ENCODE results near the gene RBCK1.

Gene RBCK1

DNA sequence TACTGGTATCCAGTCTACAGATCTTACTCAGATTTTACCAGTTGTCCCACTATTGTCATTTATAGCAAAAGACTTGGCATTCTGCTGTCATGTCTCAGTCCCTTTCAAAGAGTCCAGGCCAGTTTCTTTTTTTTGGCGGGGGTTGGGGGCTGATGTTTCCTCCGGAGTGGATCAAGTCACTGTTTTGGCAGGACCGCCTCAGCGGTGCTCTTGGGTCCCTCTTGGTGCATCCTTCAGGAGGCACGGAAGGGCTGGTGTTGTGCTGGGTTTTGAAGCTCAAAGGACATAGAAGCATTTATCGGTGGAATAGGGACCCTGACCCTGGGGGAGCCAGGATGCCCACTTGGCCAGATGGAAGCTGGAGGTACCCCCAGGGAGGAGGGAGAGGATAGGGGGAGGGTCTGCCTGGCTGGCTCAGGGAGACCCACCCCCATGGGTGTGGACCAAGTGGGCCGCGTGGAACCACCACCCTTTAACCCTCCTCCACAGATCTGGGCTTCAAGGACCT is 10.8 kb downstream of the RBCK1 start:
- DNase-seq (ENCODE audit: low spot score): no peak

DNA sequence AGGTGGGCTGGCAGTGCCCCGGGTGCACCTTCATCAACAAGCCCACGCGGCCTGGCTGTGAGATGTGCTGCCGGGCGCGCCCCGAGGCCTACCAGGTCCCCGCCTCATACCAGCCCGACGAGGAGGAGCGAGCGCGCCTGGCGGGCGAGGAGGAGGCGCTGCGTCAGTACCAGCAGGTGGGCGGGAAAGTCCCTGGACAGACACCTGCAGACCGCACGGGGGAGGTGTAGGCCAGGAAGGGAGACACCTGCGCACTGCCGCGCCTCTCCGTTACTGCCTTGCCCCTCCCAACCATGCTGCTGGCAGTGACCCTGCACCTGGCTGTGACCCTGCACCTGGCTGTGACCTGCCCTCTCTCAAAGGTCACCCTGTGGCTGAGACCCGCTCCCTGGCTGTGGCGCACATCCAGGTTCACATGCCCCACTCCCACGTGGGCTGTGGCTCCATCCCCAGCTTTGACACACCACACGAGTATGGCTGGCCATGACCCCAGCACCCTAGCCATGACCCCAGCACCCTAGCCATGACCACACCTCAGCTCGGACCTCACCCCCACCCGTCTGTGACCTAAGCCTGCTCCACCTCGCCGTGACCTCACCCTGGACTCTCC is 11.6 kb downstream of the RBCK1 start:
- no peak for DNase-seq (ENCODE audit: low spot score)

DNA sequence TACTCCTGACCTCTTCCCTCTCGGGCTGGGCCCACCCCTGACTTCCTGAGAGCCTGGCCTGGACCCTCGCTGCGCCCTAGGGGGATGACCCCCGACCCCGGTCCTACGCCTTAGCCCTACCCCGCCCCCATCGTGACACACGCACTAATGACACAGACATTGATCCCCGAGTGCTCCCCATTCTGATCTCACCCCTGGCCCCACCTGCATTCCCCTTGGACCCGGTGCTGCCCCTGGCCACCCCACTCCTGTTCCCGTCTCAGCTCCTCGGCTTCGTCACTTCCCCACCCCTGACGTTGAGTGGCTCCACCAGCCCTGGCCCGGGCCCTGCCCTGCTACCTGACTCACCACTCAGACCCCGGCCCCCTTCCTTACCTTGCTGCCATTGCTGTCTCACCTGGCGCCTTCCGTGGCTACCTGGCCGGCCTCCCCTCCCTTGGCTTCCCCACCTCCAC is 12.1 kb downstream of the RBCK1 start:
- DNase-seq (ENCODE audit: low spot score): no peak

DNA sequence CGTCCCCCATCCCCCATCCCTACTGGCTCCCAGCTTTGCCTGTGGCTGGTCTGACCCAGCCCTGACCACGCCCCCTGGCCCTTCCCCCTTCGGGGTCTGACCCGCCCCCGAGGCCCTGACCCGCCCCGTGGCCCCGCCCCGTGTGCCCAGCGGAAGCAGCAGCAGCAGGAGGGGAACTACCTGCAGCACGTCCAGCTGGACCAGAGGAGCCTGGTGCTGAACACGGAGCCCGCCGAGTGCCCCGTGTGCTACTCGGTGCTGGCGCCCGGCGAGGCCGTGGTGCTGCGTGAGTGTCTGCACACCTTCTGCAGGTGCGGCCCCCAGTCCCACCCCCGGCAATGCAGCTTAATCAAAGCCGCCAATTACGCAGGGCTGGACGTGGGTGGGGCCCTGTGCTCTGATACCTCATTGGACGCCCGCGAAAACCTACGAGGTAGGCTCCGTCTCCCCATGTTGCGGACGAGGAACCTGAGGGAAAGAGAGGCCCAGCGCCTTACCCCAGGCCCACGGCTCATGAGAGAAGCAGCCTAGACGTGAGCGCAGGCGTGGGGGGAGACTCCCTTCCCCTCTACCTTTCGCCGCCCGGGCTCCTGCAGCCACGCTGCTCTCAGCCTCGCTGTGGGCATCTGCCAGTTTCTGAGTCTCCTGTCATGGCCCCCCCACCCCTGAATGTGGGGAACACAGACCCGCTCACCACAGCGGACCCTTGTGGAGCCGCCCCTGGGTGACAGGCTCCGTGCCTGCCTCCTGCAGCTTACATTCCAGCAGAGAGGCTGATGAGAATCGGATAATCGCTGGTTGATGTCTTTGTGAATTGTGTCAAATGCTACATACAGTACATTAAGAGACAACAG is 12.8 kb downstream of the RBCK1 start:
- peak; percentile 61 for DNase-seq (ENCODE audit: low spot score)

DNA sequence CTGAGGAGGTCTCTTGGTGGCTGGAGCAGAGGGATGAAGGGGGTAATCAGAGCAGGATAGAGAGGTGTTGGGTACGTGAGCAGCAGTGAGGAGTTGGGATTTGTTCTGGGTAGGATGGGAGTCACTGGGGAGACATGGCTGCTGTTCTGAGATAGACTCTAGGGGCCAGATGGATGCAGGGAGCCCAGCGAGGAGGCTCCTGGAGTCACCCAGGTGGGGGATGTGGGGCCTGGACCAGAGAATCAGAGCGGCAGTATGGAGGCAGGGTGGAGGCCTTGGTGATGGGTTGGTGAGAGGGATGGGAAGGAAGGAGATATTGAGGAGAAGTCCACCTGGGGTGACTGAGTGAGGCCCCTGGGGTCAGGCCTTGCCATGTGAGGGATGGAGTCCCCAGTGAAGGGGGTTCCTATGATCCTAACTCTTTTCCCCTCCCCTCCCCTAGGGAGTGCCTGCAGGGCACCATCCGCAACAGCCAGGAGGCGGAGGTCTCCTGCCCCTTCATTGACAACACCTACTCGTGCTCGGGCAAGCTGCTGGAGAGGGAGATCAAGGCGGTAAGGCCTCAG is 13.7 kb downstream of the RBCK1 start:
- DNase-seq (ENCODE audit: low spot score): no peak

DNA sequence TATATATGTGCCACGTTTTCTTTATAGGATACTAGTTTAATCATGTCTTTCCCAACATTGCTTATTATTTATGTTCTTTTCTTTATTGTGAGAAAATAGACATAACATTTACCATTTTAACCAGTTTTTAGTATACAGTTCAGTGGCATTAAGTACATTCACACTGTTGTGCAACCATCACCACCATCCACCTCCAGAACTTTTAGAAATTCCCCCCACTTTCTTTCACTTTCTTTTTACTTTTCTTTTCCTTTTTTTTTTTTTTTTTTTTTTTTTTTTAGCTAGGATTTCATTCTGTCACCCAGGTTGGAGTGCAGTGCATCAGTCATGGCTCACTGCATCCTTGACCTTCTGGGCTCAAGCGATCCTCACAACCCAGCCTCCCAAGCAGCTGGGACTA is 18.5 kb downstream of the RBCK1 start:
- DNase-seq (ENCODE audit: low spot score): no peak

DNA sequence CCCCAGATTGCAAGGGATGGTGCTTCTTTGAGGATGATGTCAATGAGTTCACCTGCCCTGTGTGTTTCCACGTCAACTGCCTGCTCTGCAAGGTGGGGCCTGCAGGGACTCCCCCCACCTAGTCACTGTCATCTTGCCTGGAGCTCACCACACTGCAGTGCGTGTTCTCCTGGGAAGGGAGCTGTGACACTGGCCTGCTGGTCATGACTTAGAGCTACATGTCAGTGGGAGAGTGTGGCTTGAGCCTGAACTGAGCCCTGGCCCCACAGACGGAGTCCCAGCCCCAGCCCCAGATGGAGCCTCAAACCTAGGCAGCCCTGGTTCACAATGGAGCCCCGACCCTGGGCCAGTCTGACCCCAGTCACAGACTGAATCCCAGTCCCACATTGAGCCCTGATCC is 19.3 kb downstream of the RBCK1 start:
- DNase-seq (ENCODE audit: low spot score): no peak

DNA sequence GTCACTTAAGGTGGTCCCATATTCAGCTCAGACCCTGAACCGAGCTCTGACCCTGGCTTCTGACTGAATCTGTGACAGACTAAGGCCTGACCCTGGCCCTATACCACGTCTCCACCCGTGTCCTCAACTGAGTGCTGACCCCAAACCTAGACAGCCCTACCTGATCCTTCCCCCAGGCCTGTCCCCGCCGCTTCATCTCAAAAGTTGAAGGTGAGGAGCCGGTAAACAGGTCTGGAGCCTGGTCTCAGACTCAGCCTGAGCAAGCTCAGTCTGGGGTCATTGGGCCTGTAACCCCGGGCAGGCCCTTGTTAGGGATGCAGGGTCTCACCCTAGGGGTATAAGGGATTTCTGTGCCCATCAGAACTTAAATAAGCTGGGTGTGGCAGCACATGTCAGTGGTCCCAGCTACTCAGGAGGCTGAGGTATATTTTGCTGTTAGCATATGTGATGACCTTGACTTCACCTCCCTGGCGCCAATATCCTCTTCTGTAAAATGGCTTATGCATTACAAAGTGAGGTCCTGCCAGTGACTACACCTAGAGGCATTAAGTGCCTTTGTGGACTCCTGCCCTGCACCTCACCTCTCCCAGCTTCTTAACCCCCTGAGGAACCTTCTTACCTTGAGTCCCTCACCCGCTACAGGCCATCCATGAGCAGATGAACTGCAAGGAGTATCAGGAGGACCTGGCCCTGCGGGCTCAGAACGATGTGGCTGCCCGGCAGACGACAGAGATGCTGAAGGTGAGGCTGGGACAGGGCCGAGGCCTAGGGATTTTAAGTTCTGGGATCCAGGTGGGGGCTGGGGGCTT is 20.0 kb downstream of the RBCK1 start:
- DNase-seq (ENCODE audit: low spot score): no peak

DNA sequence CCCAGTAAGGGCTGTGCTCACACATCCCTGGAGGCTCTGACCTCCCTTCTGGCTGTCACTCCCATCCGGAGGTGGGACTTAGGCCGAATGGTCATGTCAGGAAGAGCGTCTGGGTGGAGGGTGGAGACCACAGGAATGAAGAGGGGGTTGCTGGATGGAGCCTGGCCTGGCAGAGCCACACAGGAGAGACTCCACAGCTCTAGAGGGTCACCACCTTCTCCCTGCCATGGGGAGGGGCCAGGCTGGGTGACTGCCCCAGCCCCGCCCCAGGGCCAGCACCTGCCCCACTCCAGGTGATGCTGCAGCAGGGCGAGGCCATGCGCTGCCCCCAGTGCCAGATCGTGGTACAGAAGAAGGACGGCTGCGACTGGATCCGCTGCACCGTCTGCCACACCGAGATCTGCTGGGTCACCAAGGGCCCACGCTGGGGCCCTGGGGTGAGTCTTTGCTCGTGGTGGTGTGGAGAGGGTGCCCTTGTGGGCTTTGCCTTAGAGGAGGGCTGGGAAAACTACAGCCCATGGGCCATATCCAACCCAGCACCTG is 20.6 kb downstream of the RBCK1 start:
- DNase-seq (ENCODE audit: low spot score): no peak

DNA sequence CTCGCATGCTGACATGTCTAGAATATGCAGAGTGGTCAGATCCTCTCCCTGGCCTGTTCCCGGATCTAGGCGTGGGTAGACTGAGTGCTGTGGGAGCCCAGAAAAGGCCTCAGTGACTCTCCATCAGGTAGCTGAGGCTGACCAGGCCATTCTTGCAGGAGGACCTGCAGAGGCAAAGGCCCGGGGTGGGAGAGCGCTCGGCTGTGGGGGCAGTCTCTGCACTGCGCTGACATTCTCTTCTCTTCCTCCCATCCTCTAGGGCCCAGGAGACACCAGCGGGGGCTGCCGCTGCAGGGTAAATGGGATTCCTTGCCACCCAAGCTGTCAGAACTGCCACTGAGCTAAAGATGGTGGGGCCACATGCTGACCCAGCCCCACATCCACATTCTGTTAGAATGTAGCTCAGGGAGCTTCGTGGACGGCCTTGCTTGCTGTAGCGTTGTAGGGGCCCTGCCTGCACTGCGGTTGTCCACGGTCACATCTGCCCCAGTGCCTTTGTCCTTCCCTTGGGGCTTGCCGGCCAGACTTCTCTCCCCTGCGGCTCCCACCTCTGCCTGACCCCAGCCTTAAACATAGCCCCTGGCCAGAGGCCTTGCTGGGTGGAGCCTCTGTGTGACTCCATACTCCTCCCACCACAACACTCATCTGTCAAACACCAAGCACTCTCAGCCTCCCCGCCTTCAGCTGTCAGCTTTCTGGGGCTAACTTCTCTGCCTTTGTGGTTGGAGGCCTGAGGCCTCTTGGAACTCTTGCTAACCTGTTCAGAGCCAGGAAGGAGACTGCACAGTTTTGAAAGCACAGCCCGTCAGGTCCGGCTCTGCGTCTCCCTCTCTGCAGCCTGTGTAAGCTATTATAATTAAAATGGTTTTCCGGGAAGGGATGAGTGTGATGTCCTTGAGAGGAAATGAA is 22.2 kb downstream of the RBCK1 start:
- no peak for DNase-seq (ENCODE audit: low spot score)

DNA sequence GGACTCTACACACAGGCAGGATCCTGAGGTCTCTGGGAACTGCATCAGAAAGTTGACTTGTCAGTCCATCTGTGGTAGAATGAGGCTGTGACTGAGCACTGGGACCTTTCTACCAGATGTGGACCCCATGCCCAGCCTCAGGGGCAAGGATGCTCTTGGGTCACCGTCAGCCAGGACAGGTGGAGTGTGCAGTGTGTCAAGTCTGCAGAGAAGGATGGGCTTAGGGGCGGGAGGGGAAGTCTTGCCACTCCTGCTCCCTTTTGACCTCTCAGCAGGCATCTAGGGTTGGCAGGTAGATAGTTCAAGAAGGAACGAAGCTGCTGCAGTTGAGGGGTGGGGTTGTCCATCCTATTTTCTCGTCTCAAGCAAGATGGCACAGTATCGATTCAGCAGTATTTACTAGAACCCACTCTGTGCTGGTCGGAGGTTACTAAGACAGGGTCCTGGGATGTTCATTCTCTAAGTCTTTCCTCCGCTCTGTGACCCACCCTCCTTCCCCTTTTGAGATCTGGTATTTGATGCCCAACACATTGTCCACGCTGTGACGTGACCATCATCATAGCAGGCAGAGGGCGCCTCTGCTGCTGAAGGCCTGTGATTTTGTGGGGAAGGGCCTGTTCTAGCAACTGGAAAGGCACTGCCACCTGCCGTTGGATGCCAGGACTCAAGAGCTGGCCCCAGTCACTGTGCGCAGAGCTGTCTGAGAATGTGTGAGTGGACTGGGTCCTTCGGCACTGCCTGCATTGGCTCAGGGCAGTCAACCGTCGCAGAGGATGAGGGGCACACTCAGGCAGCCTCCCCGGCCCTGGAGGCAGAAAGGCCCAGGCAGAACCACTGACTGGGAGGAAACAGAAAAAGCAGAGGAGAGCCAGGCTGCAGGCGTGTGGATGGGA is 23.2 kb downstream of the RBCK1 start:
- peak; percentile 92 for DNase-seq (ENCODE audit: low spot score)

DNA sequence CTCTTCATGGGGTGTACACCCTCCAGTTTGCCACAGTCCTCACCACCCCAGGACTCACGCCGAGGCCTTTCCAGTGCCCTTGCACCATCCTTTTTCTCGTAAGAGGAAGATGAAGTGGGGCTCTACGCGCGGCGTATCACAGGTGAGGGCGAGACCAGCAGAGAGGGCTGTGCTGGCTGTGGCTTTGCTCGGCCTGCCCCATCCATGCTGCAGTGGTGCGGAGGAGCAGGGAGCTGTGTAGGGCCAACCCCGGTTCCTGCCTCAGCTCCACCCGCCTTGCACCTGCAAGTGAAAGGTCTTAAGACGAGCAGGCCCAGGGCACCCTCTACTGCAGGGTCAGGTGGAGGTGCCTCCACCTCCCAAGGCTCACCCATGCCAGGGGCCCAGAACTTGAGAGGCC is 24.1 kb downstream of the RBCK1 start:
- no peak for DNase-seq (ENCODE audit: low spot score)

DNA sequence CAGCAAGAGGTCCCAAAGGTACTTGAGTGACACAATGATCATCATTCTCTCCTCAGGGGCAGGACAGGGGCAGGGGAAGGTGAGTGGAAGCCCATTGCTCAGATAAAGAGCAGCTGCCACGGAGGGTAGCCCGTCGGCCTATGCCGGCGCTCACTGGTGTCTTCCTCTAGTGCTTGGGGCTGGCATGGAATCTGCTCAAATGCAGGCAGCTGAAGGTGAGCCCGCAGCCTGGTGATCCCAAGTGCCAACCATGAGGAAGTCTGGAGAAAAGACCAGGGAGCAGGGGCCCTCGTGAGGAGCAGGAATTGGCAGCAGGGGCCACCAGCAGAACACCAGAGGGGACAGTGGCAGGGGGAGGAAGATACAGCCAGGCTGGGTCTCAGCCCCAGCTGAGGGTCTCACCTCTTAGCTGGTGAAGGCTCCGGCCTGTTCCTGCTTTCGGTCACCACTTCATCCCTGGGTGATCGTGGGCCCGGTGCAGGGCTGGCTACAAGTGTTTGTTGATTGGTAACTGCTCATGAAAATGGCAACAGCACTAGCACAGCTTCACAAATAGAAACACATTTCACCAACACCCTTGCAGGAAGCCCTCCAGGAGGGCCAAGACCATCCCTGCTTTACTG is 24.7 kb downstream of the RBCK1 start:
- no peak for DNase-seq (ENCODE audit: low spot score)

DNA sequence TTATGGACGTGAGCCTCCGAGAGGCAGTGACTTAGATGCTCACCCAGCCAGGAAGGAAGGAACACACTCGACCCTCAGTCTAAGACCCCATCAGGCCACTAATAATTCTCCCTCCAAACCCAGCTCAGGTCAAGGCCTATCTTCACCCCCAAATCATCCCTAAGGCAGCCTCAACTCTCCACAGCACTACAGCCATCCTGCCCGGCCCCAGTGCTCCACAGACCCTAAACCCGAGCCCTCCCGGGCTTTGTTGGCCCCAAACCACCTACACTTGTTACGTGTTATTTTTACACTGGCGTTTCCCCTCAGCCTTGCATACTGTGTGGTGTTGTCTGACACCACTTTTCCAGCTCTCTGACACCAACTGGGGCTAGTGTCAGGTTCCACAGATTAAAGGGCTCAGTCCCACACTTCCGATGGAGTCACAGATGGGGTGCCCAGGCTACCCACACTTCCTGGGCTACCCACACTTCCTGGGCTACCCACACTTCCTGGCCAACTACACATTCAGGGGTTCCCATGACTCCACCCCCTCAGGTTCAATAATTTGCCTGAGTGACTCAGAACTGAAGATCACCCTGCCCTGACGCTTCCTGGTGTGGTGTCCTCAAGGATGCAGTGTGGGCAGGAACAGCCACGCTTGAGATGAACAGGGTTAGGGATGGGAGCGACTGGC is 25.3 kb downstream of the RBCK1 start:
- DNase-seq (ENCODE audit: low spot score): no peak

DNA sequence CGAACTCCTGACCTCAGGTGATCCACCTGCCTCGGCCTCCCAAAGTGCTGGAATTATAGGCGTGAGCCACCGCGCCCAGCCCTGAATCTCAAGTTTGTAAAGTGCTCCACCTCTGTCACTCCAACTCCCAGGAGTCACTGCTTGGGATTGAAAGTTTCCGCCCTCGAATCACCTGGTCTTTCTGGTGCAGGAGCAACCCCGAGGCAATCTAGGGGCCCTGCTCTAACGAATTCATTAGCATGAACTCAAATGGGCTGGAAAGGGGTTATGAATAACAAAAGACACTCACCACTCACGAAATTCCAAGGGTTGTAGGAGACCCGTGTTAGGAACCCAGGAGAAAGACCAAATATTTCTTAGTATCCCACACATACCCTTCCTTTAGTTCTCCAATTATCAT is 26.1 kb downstream of the RBCK1 start:
- no peak for DNase-seq (ENCODE audit: low spot score)

DNA sequence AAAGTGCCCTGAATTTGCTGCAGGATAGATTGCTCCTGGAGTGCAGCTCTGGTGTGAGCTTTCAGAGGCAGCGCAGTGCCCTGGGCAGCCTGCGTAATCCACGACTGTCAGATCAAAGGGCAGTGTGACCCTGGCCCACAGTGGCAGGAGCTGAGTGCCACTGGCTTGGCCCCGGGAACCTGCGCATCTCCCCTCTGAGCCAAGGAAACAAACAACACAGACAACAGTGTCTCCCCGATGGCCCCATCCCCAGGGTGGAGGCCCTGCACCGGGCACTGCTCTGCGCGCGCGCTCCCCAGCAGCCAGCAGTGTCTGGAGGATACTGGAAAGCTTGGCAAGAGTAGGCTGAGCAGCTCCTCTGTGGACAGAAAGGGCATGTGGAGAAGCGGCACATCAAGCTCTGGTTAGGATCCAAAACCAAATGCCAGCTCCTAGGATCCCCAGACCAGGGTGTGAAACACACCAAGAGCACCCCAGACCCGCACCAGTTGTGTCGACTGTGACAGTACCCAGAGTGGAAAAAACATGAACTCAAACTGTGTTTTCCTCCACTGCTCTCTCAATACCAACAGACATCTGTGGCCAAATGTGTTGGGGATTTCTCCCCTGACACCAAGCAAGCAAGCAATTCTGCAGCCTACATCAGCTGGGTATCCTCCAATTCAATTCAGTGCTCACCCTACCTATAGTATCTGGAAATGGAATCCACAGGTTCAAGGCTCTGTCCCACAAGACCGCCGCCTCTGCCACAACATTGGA is 26.7 kb downstream of the RBCK1 start:
- no peak for DNase-seq (ENCODE audit: low spot score)

DNA sequence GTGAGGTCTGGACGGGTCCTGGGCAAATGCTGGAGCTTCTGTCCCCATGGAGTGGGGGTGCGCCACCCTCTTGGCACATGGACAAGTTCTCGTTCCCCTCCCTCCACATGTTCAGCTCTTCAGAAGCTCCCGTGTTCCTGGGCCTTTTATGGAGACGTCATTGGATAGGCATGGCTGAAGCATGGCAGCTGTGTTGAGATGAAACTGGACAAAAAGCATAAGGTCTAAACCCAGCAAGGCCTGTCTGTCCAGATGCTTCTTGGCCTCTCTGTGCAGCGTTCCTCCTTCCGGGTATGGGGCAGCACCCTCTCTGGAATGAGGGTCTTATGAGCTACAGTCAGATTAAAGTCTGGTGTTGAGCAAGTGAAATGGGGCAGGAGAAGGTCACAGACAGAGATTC is 27.5 kb downstream of the RBCK1 start:
- DNase-seq (ENCODE audit: low spot score): no peak

DNA sequence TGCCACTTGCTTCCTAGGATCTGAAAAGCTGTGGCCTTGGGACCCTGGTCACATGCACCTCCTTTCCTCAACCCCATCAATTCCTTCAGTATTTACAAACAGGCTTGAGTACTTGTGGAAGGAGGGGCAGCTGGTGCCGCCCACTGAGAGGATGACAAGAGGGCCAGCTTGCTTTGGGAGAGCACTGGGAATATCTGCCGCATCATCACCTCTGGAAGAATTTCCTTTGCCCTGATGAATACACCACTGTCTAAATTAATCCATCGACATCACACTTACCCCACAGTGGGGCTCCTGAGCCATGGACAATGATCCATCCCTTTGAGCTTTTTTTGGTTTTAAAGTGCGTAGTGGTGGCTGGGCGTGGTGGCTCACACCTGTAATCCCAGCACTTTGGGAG is 28.4 kb downstream of the RBCK1 start:
- no peak for DNase-seq (ENCODE audit: low spot score)

Data from D341Med (cell line).